ENCODE results near the gene C16orf82. TPM values are rescaled to one million over a fixed set of nuclear protein-coding genes. Genes with fewer than 3 reads are reported as not detected.

The C16orf82 gene
- total RNA-seq, 1 donor, result not detected

- H3K4me2 ChIP-seq (ENCODE audit: insufficient read depth, low read length), result no peak overlapping the region
- no peaks in the 10 kb centered on the region for H3K79me2 ChIP-seq (ENCODE audit: insufficient read depth, low read length)
- TF ChIP-seq, protein P1, sequence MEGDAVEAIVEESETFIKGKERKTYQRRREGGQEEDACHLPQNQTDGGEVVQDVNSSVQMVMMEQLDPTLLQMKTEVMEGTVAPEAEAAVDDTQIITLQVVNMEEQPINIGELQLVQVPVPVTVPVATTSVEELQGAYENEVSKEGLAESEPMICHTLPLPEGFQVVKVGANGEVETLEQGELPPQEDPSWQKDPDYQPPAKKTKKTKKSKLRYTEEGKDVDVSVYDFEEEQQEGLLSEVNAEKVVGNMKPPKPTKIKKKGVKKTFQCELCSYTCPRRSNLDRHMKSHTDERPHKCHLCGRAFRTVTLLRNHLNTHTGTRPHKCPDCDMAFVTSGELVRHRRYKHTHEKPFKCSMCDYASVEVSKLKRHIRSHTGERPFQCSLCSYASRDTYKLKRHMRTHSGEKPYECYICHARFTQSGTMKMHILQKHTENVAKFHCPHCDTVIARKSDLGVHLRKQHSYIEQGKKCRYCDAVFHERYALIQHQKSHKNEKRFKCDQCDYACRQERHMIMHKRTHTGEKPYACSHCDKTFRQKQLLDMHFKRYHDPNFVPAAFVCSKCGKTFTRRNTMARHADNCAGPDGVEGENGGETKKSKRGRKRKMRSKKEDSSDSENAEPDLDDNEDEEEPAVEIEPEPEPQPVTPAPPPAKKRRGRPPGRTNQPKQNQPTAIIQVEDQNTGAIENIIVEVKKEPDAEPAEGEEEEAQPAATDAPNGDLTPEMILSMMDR (IDR thresholded peaks at IDR 0.05; ENCODE audit: extremely low read depth, low read depth, low read length), result no peak
- DNase-seq (ENCODE audit: insufficient read length, low spot score, missing footprints), result no peak
- H3K27me3 ChIP-seq (ENCODE audit: insufficient read depth, low read length), result no peaks in the 10 kb centered on the region
- H3K4me1 ChIP-seq (ENCODE audit: insufficient read depth, low read length), result no peaks in the 10 kb centered on the region
- no peaks in the 10 kb centered on the region for H3K36me3 ChIP-seq (ENCODE audit: insufficient read depth, low read length)
- H2AFZ ChIP-seq (ENCODE audit: low read length), result no peak overlapping the region
- H4K20me1 ChIP-seq (ENCODE audit: insufficient read depth, low read length), result no peaks in the 10 kb centered on the region
- no peaks in the 10 kb centered on the region for H3K9me3 ChIP-seq (ENCODE audit: low read depth, low read length)
- no peak overlapping the region for H3K27ac ChIP-seq (ENCODE audit: low read depth, low read length)
- no peak overlapping the region for H3K4me3 ChIP-seq (ENCODE audit: insufficient read depth, low read length)
Measured at GRCh38 chr16:27027971-27028370, 38.8 kb upstream of the C16orf82 start.

- DNase-seq (ENCODE audit: insufficient read length, low spot score, missing footprints), result no peak
- H3K4me3 ChIP-seq (ENCODE audit: insufficient read depth, low read length), result no peak overlapping the region
- no peak overlapping the region for H3K4me2 ChIP-seq (ENCODE audit: insufficient read depth, low read length)
- no peak overlapping the region for H3K27ac ChIP-seq (ENCODE audit: low read depth, low read length)
- H3K79me2 ChIP-seq (ENCODE audit: insufficient read depth, low read length), result no peaks in the 10 kb centered on the region
- no peaks in the 10 kb centered on the region for H3K4me1 ChIP-seq (ENCODE audit: insufficient read depth, low read length)
- no peaks in the 10 kb centered on the region for H4K20me1 ChIP-seq (ENCODE audit: insufficient read depth, low read length)
- TF ChIP-seq, protein P1 (IDR thresholded peaks at IDR 0.05; ENCODE audit: extremely low read depth, low read depth, low read length), result no peak
- no peaks in the 10 kb centered on the region for H3K36me3 ChIP-seq (ENCODE audit: insufficient read depth, low read length)
- no peaks in the 10 kb centered on the region for H3K9me3 ChIP-seq (ENCODE audit: low read depth, low read length)
- no peaks in the 10 kb centered on the region for H3K27me3 ChIP-seq (ENCODE audit: insufficient read depth, low read length)
- H2AFZ ChIP-seq (ENCODE audit: low read length), result no peak overlapping the region
Measured at GRCh38 chr16:27028591-27029110, 38.1 kb upstream of the C16orf82 start.

DNA sequence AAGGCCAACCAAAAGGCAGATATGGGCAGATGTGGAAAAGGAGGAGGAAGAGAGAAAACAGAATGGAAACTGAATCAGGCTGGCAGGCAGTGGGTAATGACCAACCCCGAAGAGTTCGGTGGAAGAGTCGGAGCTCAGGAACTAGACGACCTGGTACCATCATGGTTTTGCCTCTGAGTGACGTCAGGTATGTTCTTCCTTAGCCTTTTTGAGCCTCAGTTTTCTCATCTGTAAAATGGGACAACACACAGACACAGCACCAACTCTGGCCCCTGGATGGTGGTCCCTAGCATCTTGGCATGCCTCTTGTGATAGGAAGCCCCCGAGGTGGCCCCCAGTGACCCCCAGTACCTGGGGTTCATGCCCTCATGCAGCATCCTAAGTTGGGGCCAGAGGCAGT, 37.2 kb upstream of the C16orf82 start:
- TF ChIP-seq, protein P1 (IDR thresholded peaks at IDR 0.05; ENCODE audit: extremely low read depth, low read depth, low read length), result no peak
- H3K9me3 ChIP-seq (ENCODE audit: low read depth, low read length), result no peaks in the 10 kb centered on the region
- no peak overlapping the region for H3K27ac ChIP-seq (ENCODE audit: low read depth, low read length)
- DNase-seq (ENCODE audit: insufficient read length, low spot score, missing footprints), result no peak
- no peaks in the 10 kb centered on the region for H4K20me1 ChIP-seq (ENCODE audit: insufficient read depth, low read length)
- H3K4me1 ChIP-seq (ENCODE audit: insufficient read depth, low read length), result no peaks in the 10 kb centered on the region
- no peak overlapping the region for H3K4me3 ChIP-seq (ENCODE audit: insufficient read depth, low read length)
- H3K79me2 ChIP-seq (ENCODE audit: insufficient read depth, low read length), result no peaks in the 10 kb centered on the region
- no peaks in the 10 kb centered on the region for H3K27me3 ChIP-seq (ENCODE audit: insufficient read depth, low read length)
- H3K4me2 ChIP-seq (ENCODE audit: insufficient read depth, low read length), result no peak overlapping the region
- H3K36me3 ChIP-seq (ENCODE audit: insufficient read depth, low read length), result no peaks in the 10 kb centered on the region
- H2AFZ ChIP-seq (ENCODE audit: low read length), result no peak overlapping the region

- Histone ChIP-seq H3K36me3 (ENCODE audit: insufficient read depth, low read length) (no peaks in the 10 kb centered on the region), H2AFZ (ENCODE audit: low read length) (no peak overlapping the region), H3K27me3 (ENCODE audit: insufficient read depth, low read length) (no peaks in the 10 kb centered on the region), H3K27ac (ENCODE audit: low read depth, low read length) (no peak overlapping the region), H3K4me3 (ENCODE audit: insufficient read depth, low read length) (no peak overlapping the region), H3K9me3 (ENCODE audit: low read depth, low read length) (no peaks in the 10 kb centered on the region), H3K4me1 (ENCODE audit: insufficient read depth, low read length) (no peaks in the 10 kb centered on the region), H3K79me2 (ENCODE audit: insufficient read depth, low read length) (no peaks in the 10 kb centered on the region), H4K20me1 (ENCODE audit: insufficient read depth, low read length) (no peaks in the 10 kb centered on the region), H3K4me2 (ENCODE audit: insufficient read depth, low read length) (no peak overlapping the region)
- DNase-seq (ENCODE audit: insufficient read length, low spot score, missing footprints), result no peak
- TF ChIP-seq, protein P1 (IDR thresholded peaks at IDR 0.05; ENCODE audit: extremely low read depth, low read depth, low read length), result no peak
Measured at GRCh38 chr16:27033281-27033979, 33.3 kb upstream of the C16orf82 start.
